PC-9 (cell line): ENCODE measurements around the gene RYR1.
"Not testable (repeated sequence)": the region's sequence is repeated elsewhere in the genome, so short reads cannot be mapped to it uniquely, and the experiment has no call there.

Experiments
- EZH2 ChIP-seq: fragments of 200-600 bp; sonication (generic); IDR thresholded peaks from 2 replicates; pipeline ENCODE4 v1.8.0; 2017; ENCODE audit warnings: antibody characterized with exemption, low read depth
- TF ChIP-seq, protein P1 (sequence below): fragments of 200-600 bp; sonication (generic); conservative IDR thresholded peaks from 2 replicates; pipeline ENCODE4 v1.6.1; 2017; ENCODE audit warnings: mixed run types, antibody characterized with exemption, mild to moderate bottlenecking, moderate library complexity

GRCh38 chr19:38427035-38427677 lies 6.3 kb upstream of the RYR1 start:
- TF ChIP-seq, protein P1, sequence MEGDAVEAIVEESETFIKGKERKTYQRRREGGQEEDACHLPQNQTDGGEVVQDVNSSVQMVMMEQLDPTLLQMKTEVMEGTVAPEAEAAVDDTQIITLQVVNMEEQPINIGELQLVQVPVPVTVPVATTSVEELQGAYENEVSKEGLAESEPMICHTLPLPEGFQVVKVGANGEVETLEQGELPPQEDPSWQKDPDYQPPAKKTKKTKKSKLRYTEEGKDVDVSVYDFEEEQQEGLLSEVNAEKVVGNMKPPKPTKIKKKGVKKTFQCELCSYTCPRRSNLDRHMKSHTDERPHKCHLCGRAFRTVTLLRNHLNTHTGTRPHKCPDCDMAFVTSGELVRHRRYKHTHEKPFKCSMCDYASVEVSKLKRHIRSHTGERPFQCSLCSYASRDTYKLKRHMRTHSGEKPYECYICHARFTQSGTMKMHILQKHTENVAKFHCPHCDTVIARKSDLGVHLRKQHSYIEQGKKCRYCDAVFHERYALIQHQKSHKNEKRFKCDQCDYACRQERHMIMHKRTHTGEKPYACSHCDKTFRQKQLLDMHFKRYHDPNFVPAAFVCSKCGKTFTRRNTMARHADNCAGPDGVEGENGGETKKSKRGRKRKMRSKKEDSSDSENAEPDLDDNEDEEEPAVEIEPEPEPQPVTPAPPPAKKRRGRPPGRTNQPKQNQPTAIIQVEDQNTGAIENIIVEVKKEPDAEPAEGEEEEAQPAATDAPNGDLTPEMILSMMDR, result not testable (repeated sequence)
- TF ChIP-seq EZH2, result not testable (repeated sequence)
